Subcutaneous adipose tissue (tissue), 4 donors: ENCODE results near the gene PRKCB. TPM values are rescaled to one million over a fixed set of nuclear protein-coding genes. Genes with fewer than 3 reads are reported as not detected.

Experiments
- total RNA-seq, 4 donors: library from RNA; depleted of rRNA; stranded (reverse); fragments of >200 nt; gene quantifications; one replicate each; pipeline ENCODE4 v1.1.0, GENCODE V29; 2016
- TF ChIP-seq, protein P1 (sequence below): fragments of 450-650 bp; IDR thresholded peaks from one replicate; pipeline ENCODE4 v1.5.1; 2016; ENCODE audit warnings: low read depth, mild to moderate bottlenecking, control low read depth, antibody characterized with exemption, moderate library complexity

The PRKCB gene
- total RNA-seq, 4 donors from 2014 or later, result 3.4 to 16.5 (median 5.7) TPM

DNA sequence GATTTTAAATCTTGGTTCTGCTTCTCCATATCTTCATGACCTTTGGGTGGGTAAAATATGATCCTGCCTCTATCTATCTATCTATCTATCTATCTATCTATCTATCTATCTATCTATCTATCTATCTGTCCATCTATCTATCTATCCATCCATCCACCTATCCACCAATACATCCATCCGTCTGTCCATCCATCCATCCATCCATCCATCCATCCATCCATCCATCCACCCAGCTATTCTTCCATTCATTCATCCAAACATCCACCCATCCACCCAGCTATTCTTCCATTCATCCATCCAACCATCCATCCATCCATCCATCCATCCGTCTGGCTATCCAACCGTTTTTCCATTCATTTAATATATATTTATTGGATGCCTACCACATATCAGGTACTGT, 11.5 kb downstream of the PRKCB start:
- TF ChIP-seq, protein P1, sequence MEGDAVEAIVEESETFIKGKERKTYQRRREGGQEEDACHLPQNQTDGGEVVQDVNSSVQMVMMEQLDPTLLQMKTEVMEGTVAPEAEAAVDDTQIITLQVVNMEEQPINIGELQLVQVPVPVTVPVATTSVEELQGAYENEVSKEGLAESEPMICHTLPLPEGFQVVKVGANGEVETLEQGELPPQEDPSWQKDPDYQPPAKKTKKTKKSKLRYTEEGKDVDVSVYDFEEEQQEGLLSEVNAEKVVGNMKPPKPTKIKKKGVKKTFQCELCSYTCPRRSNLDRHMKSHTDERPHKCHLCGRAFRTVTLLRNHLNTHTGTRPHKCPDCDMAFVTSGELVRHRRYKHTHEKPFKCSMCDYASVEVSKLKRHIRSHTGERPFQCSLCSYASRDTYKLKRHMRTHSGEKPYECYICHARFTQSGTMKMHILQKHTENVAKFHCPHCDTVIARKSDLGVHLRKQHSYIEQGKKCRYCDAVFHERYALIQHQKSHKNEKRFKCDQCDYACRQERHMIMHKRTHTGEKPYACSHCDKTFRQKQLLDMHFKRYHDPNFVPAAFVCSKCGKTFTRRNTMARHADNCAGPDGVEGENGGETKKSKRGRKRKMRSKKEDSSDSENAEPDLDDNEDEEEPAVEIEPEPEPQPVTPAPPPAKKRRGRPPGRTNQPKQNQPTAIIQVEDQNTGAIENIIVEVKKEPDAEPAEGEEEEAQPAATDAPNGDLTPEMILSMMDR, result no peak

DNA sequence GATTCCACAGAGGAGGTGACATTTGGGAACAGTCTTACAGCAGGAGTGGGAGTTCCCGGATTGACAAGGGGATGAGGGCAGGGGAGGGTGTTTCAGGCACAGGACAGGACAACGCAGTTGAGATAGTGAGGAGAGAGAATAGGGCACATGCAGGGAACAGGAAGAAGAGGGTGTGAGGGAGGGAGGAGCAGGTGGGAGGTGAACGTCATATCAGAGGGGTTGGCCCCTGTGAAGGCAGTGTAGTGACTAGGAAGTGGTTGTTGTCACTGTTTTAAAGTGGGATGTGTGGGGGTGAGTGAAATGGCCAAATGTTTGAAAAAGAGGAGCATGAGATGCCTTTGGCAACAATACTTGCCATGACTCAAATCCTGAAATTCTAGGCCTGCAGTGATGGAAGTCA, 12.2 kb downstream of the PRKCB start:
- TF ChIP-seq, protein P1, result no peak

DNA sequence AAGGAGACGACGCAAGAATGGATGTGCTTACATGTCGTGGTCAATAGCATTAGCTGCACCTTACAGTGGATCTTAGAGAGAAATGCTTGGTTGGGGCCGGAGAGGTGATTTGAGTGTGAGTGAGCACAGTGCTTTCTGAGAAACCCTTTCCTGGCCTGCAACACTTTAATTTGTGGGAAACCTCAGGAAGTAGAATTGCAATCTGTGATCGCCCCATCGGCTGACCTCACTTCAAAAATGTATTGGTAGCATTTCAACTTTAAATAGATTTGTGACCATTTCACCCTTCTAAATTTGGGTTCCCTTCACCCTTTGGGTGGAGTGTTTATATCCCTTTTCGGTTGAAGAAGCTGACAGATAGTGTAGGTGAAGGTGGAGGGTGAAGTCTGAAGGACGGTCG, 13.2 kb downstream of the PRKCB start:
- TF ChIP-seq, protein P1, result no peak

DNA sequence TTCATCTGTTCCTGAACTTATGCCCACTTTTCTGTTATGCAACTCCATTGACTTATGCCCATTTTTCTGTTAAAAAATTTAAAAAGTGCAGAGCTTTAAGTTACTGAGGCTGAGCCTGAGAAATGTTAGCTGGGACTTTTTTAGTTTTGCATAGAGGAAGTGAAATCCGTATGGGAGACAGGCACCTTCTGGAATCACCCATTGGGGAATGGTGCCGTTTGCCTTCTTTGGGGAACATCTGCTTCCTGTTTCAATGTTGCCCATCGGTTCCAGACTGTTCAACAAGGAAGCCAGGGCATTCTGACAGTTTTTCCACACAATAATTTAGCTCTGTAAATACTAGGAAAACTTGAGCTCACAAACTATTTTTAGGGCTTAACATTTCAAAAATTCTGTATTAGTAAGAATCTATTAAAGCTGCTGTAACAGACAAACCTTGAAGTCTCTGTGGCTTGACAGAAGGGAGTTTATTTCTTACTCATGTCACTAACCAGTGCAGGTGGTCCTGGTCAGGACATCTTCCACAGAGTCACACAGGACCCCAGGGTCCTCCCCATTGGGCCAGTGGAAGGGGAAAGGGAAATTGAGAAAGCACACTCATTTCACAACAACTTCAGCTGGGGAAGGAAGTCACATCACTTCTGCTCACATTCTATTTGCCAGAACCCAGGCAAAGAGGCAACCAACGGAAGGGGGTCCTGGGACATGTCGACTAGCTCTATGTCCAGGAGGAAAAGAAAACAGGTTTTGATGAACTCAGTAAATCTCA, 17.2 kb downstream of the PRKCB start:
- TF ChIP-seq, protein P1, result no peak

DNA sequence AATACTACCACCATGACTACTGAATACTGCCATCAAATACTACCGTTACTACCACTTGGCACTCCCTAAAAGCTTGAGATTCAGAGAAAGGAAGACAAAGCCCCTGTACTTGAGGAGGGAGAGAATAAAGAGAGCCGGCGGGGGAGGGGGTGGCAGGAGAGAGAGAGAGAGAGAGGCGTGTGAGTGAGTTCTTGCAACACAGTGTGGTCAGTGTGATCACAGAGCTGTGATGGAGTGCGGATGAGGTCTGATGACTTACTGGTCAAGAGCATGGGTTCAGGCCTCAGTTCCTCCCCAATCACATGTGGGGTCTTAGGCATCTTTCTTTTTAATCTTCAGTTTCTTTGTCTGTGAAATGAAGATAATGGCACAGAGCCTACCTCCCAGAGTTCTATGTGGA, 19.2 kb downstream of the PRKCB start:
- TF ChIP-seq, protein P1, result no peak

DNA sequence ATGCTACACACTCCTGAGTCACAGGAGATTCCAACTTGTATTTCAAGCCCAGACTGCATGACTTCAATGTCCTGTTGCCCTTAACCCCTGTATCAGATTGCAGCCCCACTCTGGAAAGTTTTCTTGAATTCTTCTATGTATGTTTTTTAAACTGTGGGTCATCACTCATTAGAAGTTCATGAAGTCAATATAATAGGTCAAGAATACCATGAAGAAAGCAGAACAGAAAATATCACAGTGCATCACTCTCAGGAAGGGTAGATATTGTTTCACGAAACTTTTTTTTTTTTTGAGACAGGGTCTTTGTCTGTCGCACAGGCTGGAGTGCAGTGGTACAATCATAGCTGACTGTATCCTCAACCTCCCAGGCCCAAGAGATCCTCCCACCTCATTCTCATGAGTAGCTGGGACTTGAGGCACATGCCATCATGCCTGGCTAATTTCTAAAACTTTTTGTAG, 20.5 kb downstream of the PRKCB start:
- TF ChIP-seq, protein P1, result no peak

DNA sequence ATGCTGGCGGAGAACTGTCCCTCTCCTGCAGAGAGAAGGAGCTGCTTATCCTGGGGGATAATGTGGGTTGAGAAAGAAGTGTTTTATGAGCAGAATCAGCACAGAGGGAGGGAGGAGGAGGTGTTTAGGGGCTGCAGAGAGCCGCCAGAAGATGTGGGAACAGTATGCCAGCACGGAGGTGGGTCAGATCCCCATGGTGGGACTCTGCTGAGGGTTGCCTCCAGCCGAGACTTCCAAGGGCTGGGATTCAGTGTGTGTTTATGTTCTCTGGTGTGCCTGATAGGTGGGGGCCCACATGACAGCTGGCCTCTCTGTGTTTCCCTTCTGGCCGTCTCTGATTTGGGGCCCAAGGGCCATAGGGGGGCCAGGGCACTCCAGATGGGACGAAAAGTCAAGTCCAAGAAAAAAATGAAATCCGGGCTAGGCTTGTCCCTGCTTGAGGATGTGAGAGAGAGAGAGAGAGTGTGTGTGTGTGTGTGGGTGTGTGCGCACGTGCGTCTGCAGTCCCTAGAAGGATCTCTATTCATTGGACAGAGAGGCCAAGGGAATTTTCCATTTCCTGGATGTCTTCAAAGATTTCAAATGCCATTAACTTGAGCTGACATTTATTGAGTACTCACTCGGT, 21.6 kb downstream of the PRKCB start:
- TF ChIP-seq, protein P1, result no peak
